ENCODE results near the gene CDH4. TPM values are rescaled to one million over a fixed set of nuclear protein-coding genes. Genes with fewer than 3 reads are reported as not detected.

The CDH4 gene
- total and polyA plus RNA-seq, 2 of the 13 experiments (the other 11 are each of a cell fraction or from before 2014, with no cell fraction given): not detected

GRCh38 chr20:61933951-61934715 is 682.1 kb downstream of the CDH4 start:
- Histone ChIP-seq H3K9ac (ENCODE audit: insufficient read depth, low read depth, low read length) (no peak overlapping the region), H3K4me1 (ENCODE audit: insufficient read depth, low read length) (no peaks in the 10 kb centered on the region), H3K79me2 (ENCODE audit: insufficient read depth, low read length) (no peaks in the 10 kb centered on the region), H3K27me3 (ENCODE audit: control insufficient read depth in 1 of 2, insufficient read depth in 2 of 2, low read length in 2 of 2) (peaks cover 26 to 57% of the 10 kb centered on the region in 2 experiments), H4K20me1 (ENCODE audit: insufficient read depth, low read length) (no peaks in the 10 kb centered on the region; the same call in 1 of the 2 replicates), H3K36me3 (replicated peaks in 1 of 2; ENCODE audit: control insufficient read depth in 1 of 2, insufficient read depth in 2 of 2, low read length in 2 of 2) (no peaks in the 10 kb centered on the region), H2AFZ (ENCODE audit: low read length) (no peak overlapping the region), H3K27ac (ENCODE audit: extremely low read length, insufficient read depth, low read length) (no peak overlapping the region), H3K9me3 (ENCODE audit: low read length) (no peaks in the 10 kb centered on the region), H3K4me2 (ENCODE audit: low read depth, low read length) (no peak overlapping the region), H3K4me3 (replicated peaks in 1 of 3; ENCODE audit: insufficient read depth in 1 of 3, low read depth in 2 of 3, low read length in 3 of 3) (no peak overlapping the region)
- in situ Hi-C loops (cut with HindIII; ENCODE audit: extremely low pct_ligation_motif_present, low pct_unique_long_range_greater_than_20kb): no loop called here
- intact Hi-C loops (cut with micrococcal nuclease; ENCODE audit: unreplicated experiment): no loop called here
- no TSS peak for BruUV-seq (replicated peaks)
- DNase-seq (ENCODE audit: low spot score) (no peak), ATAC-seq (no peak), FAIRE-seq (no peak)
- WGBS (ENCODE audit: low lambda C conversion rate): 63% methylated on average over 32 of the region's 36 CpGs
- CTCF ChIA-PET (ENCODE audit: low intra/inter-chr PET ratio, low total read pairs): no interaction called here
- POLR2A ChIA-PET: no interaction called here
- TF ChIP-seq ZNF256 (CRISPR knock-in tag; conservative IDR thresholded peaks at IDR 0.05) (no peak), RBM22 (optimal IDR thresholded peaks at IDR 0.05; ENCODE audit: low read length) (no peak), RARG (CRISPR knock-in tag; IDR thresholded peaks at IDR 0.05; ENCODE audit: low read depth) (no peak), DNMT3B (CRISPR knock-in tag; conservative IDR thresholded peaks at IDR 0.05) (no peak), HOXA5 (CRISPR knock-in tag; IDR thresholded peaks at IDR 0.05) (no peak), KDM2A (CRISPR knock-in tag; IDR thresholded peaks at IDR 0.05; ENCODE audit: borderline replicate concordance, low read depth) (no peak), MTF2 (CRISPR knock-in tag; IDR thresholded peaks at IDR 0.05; ENCODE audit: borderline replicate concordance) (no peak), ARNT (IDR thresholded peaks at IDR 0.05) (no peak), YY1 (IDR thresholded peaks at IDR 0.05; ENCODE audit: insufficient read depth, insufficient replicate concordance, low read depth, low read length) (no peak), PHF8 (CRISPR knock-in tag; IDR thresholded peaks at IDR 0.05) (no peak), ZNF879 (CRISPR knock-in tag; IDR thresholded peaks at IDR 0.05) (no peak), ZNF574 (CRISPR knock-in tag; IDR thresholded peaks at IDR 0.05) (no peak), GFI1 (CRISPR knock-in tag; IDR thresholded peaks at IDR 0.05; ENCODE audit: borderline replicate concordance) (no peak), ZNF234 (CRISPR knock-in tag; conservative IDR thresholded peaks at IDR 0.05) (no peak), MIXL1 (CRISPR knock-in tag; IDR thresholded peaks at IDR 0.05) (no peak), EP300 (IDR thresholded peaks at IDR 0.05; ENCODE audit: low read depth in 2 of 2, low read length in 2 of 2) (no peak), EP300 (CRISPR knock-in tag; IDR thresholded peaks at IDR 0.05; ENCODE audit: borderline replicate concordance) (no peak)
- TF ChIP-seq, protein P1, sequence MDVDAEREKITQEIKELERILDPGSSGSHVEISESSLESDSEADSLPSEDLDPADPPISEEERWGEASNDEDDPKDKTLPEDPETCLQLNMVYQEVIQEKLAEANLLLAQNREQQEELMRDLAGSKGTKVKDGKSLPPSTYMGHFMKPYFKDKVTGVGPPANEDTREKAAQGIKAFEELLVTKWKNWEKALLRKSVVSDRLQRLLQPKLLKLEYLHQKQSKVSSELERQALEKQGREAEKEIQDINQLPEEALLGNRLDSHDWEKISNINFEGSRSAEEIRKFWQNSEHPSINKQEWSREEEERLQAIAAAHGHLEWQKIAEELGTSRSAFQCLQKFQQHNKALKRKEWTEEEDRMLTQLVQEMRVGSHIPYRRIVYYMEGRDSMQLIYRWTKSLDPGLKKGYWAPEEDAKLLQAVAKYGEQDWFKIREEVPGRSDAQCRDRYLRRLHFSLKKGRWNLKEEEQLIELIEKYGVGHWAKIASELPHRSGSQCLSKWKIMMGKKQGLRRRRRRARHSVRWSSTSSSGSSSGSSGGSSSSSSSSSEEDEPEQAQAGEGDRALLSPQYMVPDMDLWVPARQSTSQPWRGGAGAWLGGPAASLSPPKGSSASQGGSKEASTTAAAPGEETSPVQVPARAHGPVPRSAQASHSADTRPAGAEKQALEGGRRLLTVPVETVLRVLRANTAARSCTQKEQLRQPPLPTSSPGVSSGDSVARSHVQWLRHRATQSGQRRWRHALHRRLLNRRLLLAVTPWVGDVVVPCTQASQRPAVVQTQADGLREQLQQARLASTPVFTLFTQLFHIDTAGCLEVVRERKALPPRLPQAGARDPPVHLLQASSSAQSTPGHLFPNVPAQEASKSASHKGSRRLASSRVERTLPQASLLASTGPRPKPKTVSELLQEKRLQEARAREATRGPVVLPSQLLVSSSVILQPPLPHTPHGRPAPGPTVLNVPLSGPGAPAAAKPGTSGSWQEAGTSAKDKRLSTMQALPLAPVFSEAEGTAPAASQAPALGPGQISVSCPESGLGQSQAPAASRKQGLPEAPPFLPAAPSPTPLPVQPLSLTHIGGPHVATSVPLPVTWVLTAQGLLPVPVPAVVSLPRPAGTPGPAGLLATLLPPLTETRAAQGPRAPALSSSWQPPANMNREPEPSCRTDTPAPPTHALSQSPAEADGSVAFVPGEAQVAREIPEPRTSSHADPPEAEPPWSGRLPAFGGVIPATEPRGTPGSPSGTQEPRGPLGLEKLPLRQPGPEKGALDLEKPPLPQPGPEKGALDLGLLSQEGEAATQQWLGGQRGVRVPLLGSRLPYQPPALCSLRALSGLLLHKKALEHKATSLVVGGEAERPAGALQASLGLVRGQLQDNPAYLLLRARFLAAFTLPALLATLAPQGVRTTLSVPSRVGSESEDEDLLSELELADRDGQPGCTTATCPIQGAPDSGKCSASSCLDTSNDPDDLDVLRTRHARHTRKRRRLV (CRISPR knock-in tag; IDR thresholded peaks at IDR 0.05): no peak

All from HepG2 (cell line).